Caco-2 (cell line): ENCODE measurements around the gene FAM186B. TPM values are rescaled to one million over a fixed set of nuclear protein-coding genes. Genes with fewer than 3 reads are reported as not detected.

Experiments used
- BruUV-seq: library from RNA; stranded (reverse); fragments of 400-500 nt; replicated peaks from 2 replicates; lab custom pipeline; 2021; lab: Mats Ljungman, UMichigan
- CTCF ChIA-PET: fragments of 300-600 bp; sonication (Branson Sonifier 250); formaldehyde crosslinking; loops from one replicate; lab custom pipeline; 2022; ENCODE audit warnings: antibody characterized with exemption; lab: Charles Lee
- POLR2A ChIA-PET: fragments of 300-600 bp; sonication (Branson Sonifier 250); formaldehyde crosslinking; loops from one replicate; lab custom pipeline; 2022; ENCODE audit warnings: antibody characterized with exemption; lab: Charles Lee
- DNase-seq, 2 experiments: peaks; one replicate each; pipeline versions ENCODE4 v3.0.0 to v3.0.0-alpha.2; 2020 to 2022
- H3K27me3 ChIP-seq: replicated peaks from 2 replicates; pipeline ENCODE4 v1.6.0; 2011; ENCODE audit warnings: low read length; ENCODE audit not compliant: control insufficient read depth, insufficient read depth
- H3K36me3 ChIP-seq: 2 replicates; pipeline ENCODE4 v1.5.1; 2011; ENCODE audit warnings: low read length; ENCODE audit not compliant: control insufficient read depth, insufficient read depth
- H3K4me1 ChIP-seq: fragments of 250-450 bp; sonication (Bioruptor Pico); 2 replicates; pipeline ENCODE4 v1.5.1; 2020; ENCODE audit warnings: mild to moderate bottlenecking
- H3K4me3 ChIP-seq: 2 replicates; pipeline ENCODE4 v1.5.1; 2011; ENCODE audit warnings: low read depth, mild to moderate bottlenecking, control low read depth, low read length
- H3K9me3 ChIP-seq: fragments of 250-450 bp; sonication (Bioruptor Pico); 2 replicates; pipeline ENCODE4 v1.5.1; 2020; ENCODE audit warnings: mild to moderate bottlenecking, moderate library complexity
- H3K27ac Mint-ChIP-seq: one replicate; pipeline ENCODE4 v1.8.0; 2022; ENCODE audit warnings: mixed read lengths; ENCODE audit not compliant: unreplicated experiment
- H3K27me3 Mint-ChIP-seq: one replicate; pipeline ENCODE4 v1.8.0; 2022; ENCODE audit warnings: mixed read lengths; ENCODE audit not compliant: insufficient read depth, unreplicated experiment
- H3K36me3 Mint-ChIP-seq: one replicate; pipeline ENCODE4 v1.8.0; 2022; ENCODE audit warnings: mild to moderate bottlenecking, mixed read lengths; ENCODE audit not compliant: insufficient read depth, unreplicated experiment
- H3K4me1 Mint-ChIP-seq: one replicate; pipeline ENCODE4 v1.8.0; 2022; ENCODE audit warnings: low read depth, mixed read lengths; ENCODE audit not compliant: unreplicated experiment
- H3K4me3 Mint-ChIP-seq: one replicate; pipeline ENCODE4 v1.8.0; 2022; ENCODE audit warnings: mild to moderate bottlenecking, moderate library complexity, mixed read lengths; ENCODE audit not compliant: unreplicated experiment
- H3K9me3 Mint-ChIP-seq: one replicate; pipeline ENCODE4 v1.8.0; 2022; ENCODE audit warnings: mixed read lengths; ENCODE audit not compliant: unreplicated experiment
- intact Hi-C: fragments of 100-400 bp; cut with micrococcal nuclease; formaldehyde crosslinking; loops from one replicate; pipeline ENCODE4 v1.10.0; 2022; ENCODE audit not compliant: unreplicated experiment
- total RNA-seq: library from RNA; stranded (reverse); gene quantifications from 2 replicates; pipeline ENCODE4 v1.2.3, GENCODE V29; 2022
- TF ChIP-seq, protein P1 (sequence below), 2 experiments: fragments of 200-600 bp in 1 of 2; IDR thresholded peaks; 1 replicate in 1 of 2; 2 replicates in 1 of 2; pipeline versions ENCODE4 v1.5.1 to v1.8.0; 2011 to 2022; ENCODE audit warnings: antibody characterized with exemption in 1 of 2, control low read depth in 1 of 2, inconsistent platforms in 1 of 2, low read depth in 1 of 2, low read length in 1 of 2, mild to moderate bottlenecking in 1 of 2, moderate library complexity in 1 of 2; ENCODE audit not compliant: insufficient read depth in 1 of 2, severe bottlenecking in 1 of 2, unreplicated experiment in 1 of 2

Gene FAM186B
- total RNA-seq, 1 experiment from 2014 or later: 2.2 TPM

DNA sequence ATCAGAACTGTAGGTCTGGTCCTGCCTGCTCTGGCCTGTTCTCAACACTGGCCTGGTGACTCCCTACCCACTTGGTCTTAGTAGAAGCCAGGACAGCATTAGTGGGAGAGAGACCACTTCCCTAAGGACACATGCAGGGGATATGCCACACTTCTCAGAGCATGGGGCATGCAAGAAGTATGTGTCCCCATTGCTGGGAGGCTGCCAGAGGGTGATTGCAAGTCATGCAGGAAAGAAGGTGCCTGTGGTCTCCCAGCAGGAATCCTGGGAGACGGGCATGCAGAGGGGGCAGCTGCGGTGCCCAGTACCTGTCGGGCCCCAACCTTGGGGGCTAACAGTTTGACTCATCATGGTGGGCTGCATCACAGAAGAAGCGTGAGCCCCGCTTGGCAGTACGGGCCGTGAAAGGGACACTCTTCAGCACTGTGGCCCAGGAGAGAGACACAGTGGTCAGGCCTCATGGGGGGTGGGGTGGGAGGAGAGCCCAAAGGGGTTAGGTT is 40.9 kb upstream of the FAM186B start:
- Mint-ChIP-seq H3K27me3 (no peaks in the 10 kb centered on the region), H3K36me3 (peaks cover 19% of the 10 kb centered on the region), H3K27ac (no peak overlapping the region), H3K4me3 (no peak overlapping the region), H3K4me1 (peaks cover 7% of the 10 kb centered on the region), H3K9me3 (no peaks in the 10 kb centered on the region)
- TF ChIP-seq, protein P1, sequence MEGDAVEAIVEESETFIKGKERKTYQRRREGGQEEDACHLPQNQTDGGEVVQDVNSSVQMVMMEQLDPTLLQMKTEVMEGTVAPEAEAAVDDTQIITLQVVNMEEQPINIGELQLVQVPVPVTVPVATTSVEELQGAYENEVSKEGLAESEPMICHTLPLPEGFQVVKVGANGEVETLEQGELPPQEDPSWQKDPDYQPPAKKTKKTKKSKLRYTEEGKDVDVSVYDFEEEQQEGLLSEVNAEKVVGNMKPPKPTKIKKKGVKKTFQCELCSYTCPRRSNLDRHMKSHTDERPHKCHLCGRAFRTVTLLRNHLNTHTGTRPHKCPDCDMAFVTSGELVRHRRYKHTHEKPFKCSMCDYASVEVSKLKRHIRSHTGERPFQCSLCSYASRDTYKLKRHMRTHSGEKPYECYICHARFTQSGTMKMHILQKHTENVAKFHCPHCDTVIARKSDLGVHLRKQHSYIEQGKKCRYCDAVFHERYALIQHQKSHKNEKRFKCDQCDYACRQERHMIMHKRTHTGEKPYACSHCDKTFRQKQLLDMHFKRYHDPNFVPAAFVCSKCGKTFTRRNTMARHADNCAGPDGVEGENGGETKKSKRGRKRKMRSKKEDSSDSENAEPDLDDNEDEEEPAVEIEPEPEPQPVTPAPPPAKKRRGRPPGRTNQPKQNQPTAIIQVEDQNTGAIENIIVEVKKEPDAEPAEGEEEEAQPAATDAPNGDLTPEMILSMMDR (IDR thresholded peaks at IDR 0.05; ENCODE audit: insufficient read depth in 1 of 2, low read depth in 1 of 2, low read length in 1 of 2, severe bottlenecking in 1 of 2, unreplicated experiment in 1 of 2): no peak
- no peak overlapping the region for H3K4me3 ChIP-seq
- CTCF ChIA-PET: no interaction called here
- peaks cover 23% of the 10 kb centered on the region; the same call in 1 of the 2 replicates for H3K4me1 ChIP-seq
- intact Hi-C loops: loop anchor here (10.0 kb wide), 1 partner anchor 128 kb away; no protein-coding TSS in a partner anchor
- no peaks in the 10 kb centered on the region for H3K9me3 ChIP-seq
- H3K27me3 ChIP-seq: no peaks in the 10 kb centered on the region
- DNase-seq: no peak
- POLR2A ChIA-PET: no interaction called here
- BruUV-seq: no TSS peak
- H3K36me3 ChIP-seq: peaks cover 3% of the 10 kb centered on the region; the same call in 1 of the 2 replicates

DNA sequence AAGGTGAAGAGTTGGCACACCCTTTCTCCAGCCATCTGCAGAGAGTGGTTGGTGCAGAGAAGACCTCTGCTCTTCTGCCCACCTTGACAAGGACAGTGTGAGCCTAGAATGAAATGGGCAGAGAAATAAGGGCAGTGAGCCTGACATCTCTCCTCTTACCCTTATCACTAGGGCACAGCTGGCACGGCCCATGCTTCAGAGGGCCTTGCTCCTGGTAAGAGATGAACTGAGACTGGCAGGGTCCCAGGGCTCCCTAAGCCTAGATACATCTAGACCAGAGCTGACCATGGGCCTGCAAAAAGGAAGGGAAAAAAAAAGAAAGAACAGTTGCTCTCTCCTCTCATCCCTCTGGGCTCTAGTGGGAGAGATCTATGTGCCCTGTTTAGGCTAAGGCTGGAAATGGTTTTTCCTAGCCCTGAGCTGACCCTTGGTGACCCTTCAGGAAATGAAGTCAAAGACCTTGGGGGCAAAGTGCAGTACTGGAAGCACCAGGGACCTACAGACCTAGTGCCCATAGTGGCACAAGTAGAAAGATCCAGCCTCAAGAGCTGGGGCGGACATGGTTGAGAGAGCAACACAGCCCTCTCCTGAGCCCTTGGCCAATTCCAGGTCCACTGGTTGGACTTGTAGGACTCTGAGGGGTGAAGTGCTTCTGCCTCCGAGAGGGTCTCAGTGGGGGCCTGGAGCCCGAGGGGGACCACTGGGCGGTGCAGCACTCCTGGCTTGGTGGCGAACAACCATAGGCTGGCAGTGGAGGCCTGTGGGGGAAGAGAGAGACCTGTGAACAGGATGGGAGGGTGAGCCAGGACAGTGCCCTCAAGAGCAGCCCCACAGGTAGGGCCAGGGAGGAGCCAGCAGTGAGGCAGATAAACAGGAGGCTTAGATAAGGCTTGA is 40.0 kb upstream of the FAM186B start:
- peaks cover 19% of the 10 kb centered on the region for H3K36me3 Mint-ChIP-seq
- no peaks in the 10 kb centered on the region for H3K27me3 ChIP-seq
- TF ChIP-seq, protein P1 (IDR thresholded peaks at IDR 0.05; ENCODE audit: insufficient read depth in 1 of 2, low read depth in 1 of 2, low read length in 1 of 2, severe bottlenecking in 1 of 2, unreplicated experiment in 1 of 2): no peak
- no peaks in the 10 kb centered on the region for H3K9me3 ChIP-seq
- DNase-seq: no peak
- no TSS peak for BruUV-seq
- H3K4me1 ChIP-seq: peaks cover 23% of the 10 kb centered on the region; the same call in 1 of the 2 replicates
- intact Hi-C loops: loop anchor here (10.0 kb wide), 1 partner anchor 129 kb away; no protein-coding TSS in a partner anchor
- ChIA-PET CTCF (interaction anchor here (0.6 to 1.3 kb wide), 5 partner anchors 27 to 368 kb away, joined by 3 to 7 read pairs (median 6); partner anchors contain the start of gene TMBIM6), POLR2A (interaction anchor here (0.6 to 1.6 kb wide), 4 partner anchors 58 to 278 kb away, joined by 5 to 9 read pairs (median 6); partner anchors contain the start of gene SPATS2)
- no peak overlapping the region for H3K27ac Mint-ChIP-seq
- H3K4me3 ChIP-seq: no peak overlapping the region
- no peaks in the 10 kb centered on the region for H3K9me3 Mint-ChIP-seq
- peaks cover 7% of the 10 kb centered on the region for H3K4me1 Mint-ChIP-seq
- no peaks in the 10 kb centered on the region for H3K27me3 Mint-ChIP-seq
- no peak overlapping the region for H3K4me3 Mint-ChIP-seq
- H3K36me3 ChIP-seq: peaks cover 3% of the 10 kb centered on the region; the same call in 1 of the 2 replicates

- H3K36me3 Mint-ChIP-seq: peaks cover 19% of the 10 kb centered on the region
- TF ChIP-seq, protein P1 (IDR thresholded peaks at IDR 0.05; ENCODE audit: insufficient read depth in 1 of 2, low read depth in 1 of 2, low read length in 1 of 2, severe bottlenecking in 1 of 2, unreplicated experiment in 1 of 2): peak; percentile 94 to 97
- CTCF ChIA-PET: interaction anchor here (0.7 to 1.3 kb wide), 7 partner anchors 20 to 123 kb away, joined by 3 to 7 read pairs (median 3); partner anchors contain the start of gene TMBIM6
- intact Hi-C loops: loop anchor here (1.0 to 10.0 kb wide), 4 partner anchors 63 to 195 kb away; partner anchors contain the start of genes FMNL3 and TMBIM6
- H3K27me3 Mint-ChIP-seq: no peaks in the 10 kb centered on the region
- POLR2A ChIA-PET: interaction anchor here (0.6 to 1.6 kb wide), 2 partner anchors 96 to 107 kb away, joined by 7 to 9 read pairs; no protein-coding TSS in a partner anchor
- Histone ChIP-seq H3K4me1 (peaks cover 21% of the 10 kb centered on the region; the same call in 1 of the 2 replicates), H3K36me3 (peaks cover 3% of the 10 kb centered on the region; the same call in 1 of the 2 replicates), H3K4me3 (no peak overlapping the region), H3K9me3 (no peaks in the 10 kb centered on the region), H3K27me3 (no peaks in the 10 kb centered on the region)
- no peak overlapping the region for H3K4me3 Mint-ChIP-seq
- peak; percentile 79 to 86 for DNase-seq
- peaks cover 7% of the 10 kb centered on the region for H3K4me1 Mint-ChIP-seq
- no peak overlapping the region for H3K27ac Mint-ChIP-seq
- no TSS peak for BruUV-seq
- no peaks in the 10 kb centered on the region for H3K9me3 Mint-ChIP-seq
Measured at GRCh38 chr12:49644620-49644994, 39.2 kb upstream of the FAM186B start.
